Measurements from ENCODE around the gene KRT5.

KRT5 gene

DNA sequence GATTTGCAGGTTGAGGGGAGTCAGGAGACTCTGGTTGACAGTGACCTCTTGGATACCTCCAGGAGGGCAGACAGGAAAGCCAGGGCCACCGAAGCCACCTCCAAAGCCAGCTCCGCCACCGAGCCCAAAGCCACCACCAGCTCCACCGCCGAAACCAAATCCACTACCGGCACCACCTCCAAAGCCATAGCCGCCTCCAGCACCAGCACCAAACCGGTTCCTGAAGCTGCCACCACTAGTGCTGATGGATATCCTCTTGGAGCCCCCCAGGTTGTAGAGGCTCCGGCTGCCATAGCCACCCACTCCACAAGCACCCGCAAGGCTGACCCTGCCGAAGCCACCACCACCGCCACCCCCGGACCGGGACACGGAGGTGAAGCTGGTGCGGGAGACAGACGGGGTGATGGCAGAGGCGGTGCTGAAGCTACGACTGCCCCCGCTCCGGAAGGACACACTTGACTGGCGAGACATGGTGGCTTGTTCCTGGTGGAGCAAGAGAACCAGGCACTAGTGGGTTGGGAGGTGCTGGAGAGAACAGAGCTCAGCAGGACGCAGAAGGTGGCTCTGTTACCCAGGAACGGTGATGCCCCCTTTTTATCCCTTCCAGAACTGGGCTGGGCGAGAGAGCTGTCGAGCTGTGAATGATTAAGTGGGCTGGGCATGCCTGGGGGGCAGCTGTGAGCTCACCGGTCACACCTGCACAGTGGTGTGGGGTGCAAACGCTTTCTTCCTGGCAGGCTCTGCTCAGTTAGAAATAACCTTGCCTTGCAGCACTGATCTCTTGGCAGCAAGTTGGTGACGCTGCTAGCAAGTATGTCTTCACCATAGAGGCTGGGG lies at the start of gene KRT5:
TSS of gene KRT5 (minus strand) at position 569 of the 837 bp plus-strand sequence. CDS start at position 471, 98 bp downstream.
- DNase-seq (ENCODE audit: low spot score), result no peak

DNA sequence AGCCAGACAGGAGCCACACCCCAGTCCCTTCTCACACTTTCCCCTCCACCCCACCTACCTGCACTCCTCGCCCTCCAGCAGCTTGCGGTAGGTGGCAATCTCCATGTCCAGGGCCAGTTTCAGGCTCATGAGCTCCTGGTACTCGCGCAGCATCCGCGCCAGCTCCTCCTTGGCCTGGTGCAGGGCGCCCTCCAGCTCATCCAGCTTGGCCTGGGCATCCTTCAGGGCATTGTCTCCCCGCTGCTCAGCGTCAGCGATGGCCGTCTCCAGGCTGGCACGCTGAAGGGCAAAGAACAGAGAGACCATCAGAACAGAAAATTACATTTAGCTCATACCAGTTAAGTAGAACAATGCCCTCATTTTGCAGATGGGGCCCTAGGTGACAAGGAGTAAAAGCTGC lies 47.9 kb upstream of the KRT5 start:
- DNase-seq (ENCODE audit: low spot score), result no peak

DNA sequence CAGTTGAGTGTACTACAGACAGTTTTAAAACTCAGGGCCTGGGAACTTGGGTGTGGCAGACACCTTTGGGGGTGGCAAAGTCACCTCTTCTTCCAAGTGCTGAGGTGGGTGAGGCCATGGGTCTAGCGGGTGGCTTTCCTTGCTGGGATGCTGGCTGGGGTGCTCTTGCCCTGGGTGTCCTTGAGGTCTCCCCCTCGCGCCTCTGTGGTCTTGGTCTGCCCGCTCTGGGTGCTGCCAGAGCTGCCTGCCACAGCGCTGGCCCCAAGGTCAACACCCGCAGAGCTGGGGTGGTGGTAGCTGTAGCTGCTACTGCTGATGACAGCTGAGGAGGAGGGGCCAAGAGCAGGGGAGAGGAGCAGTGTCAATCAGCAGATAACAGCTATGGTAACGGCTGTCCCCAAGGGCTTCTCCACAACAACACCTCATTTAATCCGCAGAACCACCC lies 46.7 kb upstream of the KRT5 start:
- no peak for DNase-seq (ENCODE audit: low spot score)

DNA sequence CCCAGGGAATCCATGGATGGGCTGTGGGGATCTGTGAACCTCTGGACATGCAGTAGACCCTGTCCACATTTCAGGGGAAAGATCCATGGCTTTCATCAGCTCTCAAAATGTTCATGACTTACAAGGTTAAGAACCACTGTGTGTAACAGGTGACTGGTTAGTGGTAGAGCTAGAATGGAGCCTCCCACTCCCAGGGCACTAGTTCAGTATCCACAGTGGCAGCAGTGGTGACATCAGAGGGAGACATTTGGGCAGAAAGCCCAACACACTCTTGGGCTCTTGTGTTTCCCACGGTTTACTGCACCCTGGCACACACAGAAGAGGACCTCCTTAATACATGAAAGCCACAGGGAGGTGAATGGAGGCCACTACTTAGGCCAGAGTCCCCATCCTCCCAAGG lies 44.4 kb upstream of the KRT5 start:
- DNase-seq (ENCODE audit: low spot score), result no peak

DNA sequence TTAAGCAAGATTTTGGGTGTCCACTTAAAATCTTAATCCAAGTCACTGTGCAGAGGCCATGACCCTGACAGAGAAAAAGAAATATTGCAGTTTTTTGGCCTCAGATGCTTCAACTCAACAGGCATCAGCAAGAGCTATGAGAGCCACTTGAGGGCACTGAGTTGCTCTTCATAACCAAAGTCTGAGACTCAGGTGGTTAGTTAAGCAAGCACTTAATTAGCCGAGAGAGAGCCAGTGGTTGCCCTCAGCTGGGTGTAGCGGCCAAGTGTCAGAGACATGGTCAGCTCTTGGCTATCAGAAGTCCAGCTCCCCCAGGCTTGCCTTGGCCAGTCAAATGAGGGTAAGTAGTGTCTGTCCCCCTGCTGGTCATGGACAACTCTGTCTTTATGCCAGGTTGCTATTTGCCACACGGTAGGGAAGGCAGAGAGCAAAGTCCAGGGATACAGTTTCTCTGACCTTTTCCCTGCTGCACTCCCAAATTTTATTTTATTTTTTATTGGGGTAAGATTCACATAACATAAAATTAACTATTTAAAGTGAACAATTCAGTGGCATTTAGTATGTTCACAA lies 41.8 kb upstream of the KRT5 start:
- no peak for DNase-seq (ENCODE audit: low spot score)

DNA sequence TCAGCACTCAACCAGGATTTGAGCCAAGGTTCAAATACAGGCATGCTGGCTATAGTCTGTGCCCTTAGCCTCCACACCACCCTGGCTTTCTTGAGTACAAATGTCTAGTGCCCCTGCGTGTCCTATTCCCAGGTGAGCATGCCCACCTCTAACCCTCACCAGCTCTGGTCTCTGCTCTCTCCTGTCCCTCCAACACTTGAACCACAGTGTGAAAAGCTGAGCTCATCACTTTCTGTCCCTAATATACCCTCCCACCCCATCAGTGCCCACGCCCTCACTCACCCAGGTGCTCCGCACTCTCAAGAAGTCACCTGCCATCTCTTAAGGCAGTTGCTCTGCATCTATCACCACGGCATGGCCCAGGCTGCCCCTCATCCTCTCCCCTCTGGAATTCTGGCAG lies 39.8 kb upstream of the KRT5 start:
- no peak for DNase-seq (ENCODE audit: low spot score)

DNA sequence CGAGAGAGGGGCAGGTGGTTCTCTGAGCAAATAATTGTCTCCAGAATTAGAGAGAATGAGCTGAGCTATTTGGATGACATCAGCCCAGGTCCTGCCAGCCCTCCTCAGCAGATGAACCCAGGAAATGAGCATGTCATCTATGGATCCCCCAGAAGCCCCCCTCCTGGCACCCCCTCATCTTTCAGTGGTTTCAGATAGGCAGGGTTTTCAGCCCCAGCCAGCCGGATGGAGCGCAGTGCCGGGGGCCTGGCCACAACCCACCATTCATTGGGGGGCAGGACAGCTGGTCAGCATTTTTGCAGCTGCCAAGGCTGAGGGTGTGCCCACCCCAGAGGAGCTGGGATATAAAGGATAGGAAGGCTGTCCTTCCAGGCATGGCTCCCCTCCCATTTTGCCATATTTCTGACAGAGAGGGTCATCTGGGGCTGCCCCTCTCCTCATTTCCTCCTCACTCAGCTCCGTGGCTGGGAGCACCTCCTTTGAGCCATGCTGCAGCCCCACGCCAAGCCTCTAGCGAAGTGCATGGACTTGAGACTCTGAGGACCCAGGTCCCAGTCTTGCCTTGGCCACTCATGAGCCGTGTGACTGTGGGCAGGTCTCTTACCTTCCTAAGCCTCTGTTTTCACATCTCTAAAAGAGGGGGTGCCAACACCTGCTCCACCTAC lies 38.7 kb upstream of the KRT5 start:
- no peak for DNase-seq (ENCODE audit: low spot score)

DNA sequence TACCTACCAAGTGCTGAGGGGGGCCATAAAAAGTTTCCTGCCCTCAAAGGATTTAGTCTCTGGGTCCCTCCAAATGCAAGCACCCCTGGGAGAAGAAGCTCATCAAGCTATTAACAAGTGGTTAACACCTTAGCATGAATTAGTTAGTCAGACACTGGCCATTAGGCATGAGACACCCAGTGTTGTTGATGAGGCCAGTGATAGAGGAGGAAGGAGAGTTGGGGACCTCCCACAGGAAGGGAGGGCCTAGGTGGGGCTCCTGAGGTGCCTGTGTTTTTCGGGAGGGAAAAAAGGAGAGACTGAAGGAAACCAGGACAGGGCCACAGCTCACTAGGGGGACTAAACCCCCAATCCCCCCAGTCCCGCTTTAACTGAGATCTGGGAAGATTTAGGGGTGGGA lies 37.3 kb upstream of the KRT5 start:
- no peak for DNase-seq (ENCODE audit: low spot score)

DNA sequence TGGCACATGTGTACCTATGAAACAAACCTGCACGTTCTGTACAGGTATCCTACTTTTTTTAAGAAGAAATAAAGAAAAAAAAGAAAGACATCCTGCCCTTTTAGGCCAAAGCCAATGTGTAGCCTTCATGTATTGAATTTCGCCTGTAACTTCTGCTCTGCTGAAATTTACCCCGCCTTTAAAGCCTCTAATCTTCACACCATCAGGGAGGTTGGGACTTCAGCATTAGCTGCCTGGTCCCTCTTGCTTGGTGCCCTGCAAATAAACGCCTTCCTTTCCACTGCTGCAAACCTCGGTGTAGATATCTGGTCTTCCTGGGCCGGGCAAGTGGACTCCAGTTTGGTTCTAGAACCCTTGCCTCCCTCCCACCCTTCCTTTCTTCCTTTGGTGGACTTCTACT lies 35.4 kb upstream of the KRT5 start:
- no peak for DNase-seq (ENCODE audit: low spot score)

DNA sequence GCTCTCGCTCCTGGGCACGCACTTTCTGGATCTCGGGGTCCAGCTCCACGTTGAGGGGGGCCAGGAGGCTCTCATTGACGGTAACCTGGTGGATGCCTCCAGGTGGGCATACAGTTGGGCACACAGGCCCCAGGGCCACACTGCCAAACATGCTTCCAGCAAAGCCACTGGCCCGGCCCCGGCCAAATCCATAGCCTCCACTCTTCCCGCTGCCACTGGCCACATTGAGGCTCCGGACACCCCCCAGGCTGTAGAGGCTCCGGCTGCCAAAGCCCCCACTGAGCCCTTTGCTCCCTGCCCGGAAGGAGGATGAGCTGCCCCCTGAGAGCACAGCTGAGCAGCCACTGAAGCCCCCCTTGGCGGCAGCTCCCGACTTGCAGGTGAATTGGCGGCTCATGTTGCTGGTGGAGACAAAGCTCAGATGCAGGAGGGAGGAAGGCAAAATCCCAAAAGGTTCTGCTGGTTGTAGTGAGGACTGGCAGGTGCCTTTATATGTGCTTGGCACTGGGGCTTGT lies 32.5 kb upstream of the KRT5 start, which contains the start of gene KRT71:
TSS of gene KRT71 (minus strand) at position 465 of the 515 bp plus-strand sequence. CDS start at position 397, 68 bp downstream.
- no peak for DNase-seq (ENCODE audit: low spot score)

DNA sequence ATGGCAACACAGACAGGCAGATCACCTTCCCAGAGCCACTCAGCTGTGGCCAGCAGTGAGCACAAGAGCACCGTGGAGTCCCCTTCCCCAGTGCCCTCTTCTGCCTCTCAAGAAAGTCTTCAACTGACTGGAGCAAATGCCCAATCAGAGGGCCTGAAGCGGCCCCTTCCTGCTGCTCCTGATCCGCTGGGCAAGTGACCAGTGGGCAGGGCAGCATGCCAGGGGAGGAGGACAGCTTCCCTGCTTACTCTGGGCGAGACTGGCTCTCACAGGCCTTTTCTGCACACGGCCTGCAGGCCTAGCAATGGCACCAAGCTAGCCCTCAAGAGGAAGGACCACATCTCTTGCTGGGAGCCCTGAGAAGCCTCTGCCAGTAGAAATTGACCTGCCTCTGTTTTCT lies 31.9 kb upstream of the KRT5 start:
- DNase-seq (ENCODE audit: low spot score), result peak; percentile 18

DNA sequence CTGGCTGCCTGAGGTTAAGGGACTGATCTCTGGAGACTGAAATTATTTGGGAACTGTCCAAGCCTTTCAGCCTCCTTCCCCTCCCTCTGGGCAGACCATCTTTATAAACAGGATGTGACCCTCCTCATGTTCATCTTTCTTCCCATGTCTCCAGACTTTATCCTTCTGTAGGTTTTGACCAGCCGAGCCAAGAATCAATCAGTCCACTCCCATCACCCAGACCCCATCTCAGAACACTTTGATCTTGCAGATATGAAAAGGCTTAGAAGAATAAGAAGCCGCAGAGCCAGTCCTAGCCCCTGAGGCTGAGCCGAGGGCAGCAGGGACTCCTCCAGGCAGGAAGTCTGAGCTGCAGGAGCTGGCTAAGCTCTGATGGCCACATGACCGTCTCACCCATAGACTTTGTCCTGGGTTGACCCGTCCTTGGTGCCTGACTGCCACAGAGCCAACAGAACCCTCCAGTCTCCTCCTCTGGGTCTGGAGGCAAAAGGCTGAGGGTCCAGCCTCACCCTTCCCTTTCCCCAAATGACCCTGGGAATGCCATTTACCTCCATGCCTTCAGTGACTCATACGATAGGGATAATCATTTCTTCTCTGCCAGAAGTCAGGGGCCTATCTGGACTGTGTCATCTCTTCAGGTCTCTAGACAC lies 31.1 kb upstream of the KRT5 start:
- DNase-seq (ENCODE audit: low spot score), result no peak

DNA sequence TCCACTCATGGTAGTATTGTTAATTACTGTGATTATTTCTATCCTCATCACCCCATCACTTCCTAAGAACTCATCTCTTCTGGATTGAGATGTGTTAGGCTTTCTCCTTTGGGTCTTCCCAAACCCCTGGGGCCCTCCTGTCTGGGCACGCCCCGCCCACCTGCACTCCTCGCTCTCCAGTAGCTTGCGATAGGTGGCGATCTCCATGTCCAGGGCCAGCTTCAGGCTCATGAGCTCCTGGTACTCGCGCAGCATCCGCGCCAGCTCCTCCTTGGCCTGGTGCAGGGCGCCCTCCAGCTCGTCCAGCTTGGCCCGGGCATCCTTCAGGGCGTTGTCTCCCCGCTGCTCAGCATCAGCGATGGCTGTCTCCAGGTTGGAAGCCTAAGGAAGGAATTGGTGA lies 25.9 kb upstream of the KRT5 start:
- no peak for DNase-seq (ENCODE audit: low spot score)

DNA sequence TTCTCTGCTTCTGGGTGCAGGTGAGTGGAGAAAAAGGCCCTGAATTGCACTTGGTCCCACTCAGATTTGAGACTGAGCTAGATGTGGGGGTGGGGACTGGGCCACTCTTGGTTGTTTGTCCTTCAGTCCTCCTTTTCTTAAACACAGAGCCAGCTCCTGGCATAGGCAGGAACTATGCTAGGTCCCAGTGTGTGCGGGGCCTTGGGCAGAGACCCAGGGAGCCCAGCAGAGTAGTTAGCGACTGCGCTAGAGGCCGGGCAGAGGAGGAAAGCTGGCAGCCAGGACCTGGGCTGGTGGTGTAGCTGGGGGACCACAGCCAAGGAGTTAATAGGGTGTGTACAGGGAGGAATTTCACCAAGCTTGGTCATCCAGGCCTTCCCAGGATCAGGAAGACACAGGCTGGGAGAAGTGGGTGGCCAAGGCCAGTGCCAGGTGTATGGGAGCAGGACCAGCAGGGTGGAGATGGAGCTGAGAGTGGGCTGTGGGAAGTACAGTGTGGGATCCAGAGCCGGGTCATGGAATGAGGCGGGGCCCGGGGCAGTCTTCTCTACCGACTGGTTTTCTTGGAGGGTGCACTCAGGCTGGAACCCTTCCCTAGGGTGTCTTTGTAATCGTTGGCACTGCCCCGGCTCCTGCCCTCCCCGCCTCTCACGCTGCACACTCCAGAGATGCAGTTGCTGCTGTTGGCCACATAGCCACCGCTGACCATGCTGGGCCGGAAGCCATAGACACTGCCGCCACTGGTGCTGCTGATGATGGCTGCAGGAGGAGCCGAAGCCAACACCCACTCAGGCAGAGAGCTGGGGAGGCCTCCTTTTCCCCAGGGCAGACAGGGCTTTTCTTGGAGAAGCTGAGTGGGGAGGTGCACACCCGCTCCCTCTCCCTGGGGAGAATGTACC lies 24.0 kb upstream of the KRT5 start:
- DNase-seq (ENCODE audit: low spot score), result peak; percentile 29

DNA sequence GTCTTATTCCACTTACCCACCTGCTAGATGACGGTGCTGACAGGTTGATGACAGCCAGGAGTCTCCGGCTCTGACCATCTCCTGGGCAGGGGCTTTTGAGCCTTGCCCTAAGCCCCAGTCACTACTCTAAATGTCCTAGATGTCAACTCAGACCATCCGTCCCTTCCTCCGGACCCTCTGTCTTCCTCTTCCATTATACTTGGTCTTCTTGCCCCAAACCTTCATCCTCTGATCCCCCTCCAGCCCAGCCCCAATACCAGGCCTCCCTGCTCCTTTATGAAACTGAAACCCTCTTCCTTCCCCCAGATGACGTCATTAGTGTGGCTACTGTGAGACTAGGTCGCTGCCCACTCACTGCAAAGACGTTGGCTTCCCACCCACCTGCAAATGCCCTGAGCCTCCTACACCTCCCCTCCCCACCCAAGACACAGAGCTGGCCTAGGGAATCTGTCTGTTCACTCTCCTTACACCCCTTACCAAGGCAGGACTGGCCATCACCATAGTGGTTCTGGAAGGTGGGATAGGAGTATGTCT lies 22.7 kb upstream of the KRT5 start:
- DNase-seq (ENCODE audit: low spot score), result no peak

DNA sequence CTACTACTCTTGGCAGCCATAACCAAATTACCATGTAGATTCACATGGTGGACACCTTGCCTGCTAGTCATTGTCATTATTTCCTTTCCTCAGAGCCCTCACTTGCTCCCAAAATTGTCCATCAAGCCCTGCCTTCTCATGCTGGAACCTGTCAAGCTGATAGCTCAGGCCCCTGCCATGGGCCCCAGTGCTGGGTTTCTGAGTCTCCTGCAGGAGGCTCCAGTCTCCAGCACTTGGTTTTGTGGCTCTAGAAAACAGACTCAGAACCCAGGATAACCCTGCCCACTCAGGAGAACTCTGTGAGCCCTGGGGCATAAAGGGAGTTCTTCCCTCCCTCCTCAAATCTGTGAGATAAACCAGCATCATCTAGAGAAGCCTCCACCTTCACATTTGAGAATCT lies 22.0 kb upstream of the KRT5 start:
- DNase-seq (ENCODE audit: low spot score), result no peak

DNA sequence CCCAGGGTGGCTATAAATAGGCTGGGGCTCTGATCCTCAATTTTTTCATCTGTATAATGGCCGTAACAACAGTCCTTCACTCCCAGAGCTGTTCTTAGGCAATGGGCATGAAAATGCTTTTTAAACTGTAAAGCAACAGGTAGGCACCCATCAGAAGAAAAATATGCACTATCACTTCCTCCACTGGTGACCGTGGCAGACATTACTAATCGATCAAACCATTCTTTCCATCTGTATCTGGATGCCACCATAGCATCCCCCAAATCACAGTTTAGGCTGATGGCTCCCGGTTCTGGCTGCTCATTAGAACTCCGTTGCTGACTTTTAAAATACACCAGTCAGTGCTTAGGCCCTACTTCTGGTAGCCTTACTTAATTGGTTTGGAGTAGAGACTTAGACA lies 21.5 kb upstream of the KRT5 start:
- no peak for DNase-seq (ENCODE audit: low spot score)

DNA sequence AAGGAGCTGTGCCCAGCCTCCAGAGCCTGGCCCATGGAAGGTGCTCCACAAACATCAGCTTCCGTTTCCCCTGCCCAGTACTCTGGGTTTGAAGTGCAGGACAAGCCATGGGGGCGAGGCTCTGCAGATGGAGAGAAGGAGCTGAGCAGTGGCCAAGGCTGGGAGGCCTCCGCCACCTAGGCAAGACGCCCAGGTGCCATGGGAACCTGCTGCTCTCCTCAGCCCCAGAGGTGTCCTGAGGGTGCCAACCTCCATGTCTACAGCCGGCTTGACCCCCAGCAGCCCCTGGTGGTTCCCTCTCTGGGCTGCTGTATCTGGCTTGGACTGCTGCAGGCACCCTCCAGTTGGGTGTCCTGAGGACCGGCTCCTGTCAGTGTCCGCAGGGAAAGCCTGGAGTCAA lies 20.3 kb upstream of the KRT5 start:
- DNase-seq (ENCODE audit: low spot score), result no peak

DNA sequence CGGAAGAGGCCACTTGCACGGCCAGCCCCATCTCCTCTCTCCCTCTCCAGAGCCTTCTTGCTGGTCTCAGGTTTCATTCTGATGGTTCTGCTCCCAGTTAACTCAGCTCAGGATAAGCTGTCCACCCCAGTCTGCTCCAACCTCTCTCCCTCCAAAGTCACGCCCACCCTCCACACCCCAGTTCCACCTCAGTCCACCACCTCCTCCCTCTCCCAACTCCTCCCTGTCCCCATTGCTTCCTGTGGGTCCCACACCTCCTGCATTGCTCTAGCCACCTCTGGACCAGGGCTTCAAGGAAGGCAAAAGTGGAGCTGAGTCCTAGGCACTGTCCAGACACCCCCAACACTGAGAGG lies 19.6 kb upstream of the KRT5 start:
- DNase-seq (ENCODE audit: low spot score), result no peak

DNA sequence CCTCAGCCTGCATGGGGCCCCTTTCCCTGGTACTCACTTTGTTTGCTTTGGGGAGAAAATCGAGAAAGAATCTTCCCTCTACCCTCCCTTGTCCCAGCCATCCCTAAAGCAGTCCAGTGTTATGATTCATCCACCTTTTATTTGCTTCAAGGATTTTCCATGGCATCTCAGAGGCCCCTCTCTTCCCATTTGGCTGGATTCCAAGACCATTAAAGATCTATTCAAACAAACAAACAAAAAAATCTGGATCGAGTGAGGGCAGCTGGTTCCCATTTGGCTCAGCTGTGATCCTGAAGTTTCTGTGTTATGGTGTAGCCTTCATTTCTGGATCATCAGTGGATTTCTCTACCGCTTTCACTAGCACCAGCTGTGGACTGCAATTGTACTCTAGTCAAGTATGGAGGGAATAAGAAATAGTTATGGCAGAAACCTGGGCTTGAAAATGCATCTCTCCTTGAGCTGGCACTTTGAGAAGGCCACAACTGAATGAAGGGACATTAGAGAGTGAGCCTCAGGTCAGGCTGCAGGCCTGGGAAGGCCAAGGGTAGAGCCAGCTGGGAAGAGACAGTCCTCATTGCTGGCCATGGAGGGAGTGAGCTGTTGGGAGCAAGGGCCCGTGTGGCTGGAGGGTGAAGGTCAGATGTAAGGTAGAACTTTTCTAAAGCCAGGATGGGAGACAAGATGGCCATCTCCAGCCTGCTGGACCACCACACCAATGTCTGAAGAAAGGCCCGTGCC lies 19.1 kb upstream of the KRT5 start:
- DNase-seq (ENCODE audit: low spot score), result no peak
